ENCODE measurements around the gene KRT6A.

GRCh38 chr12:52444647-52445595 lies 48.1 kb downstream of the KRT6A start:
- TF ChIP-seq CTCF (conservative IDR thresholded peaks at IDR 0.05 in 1 of 2, IDR thresholded peaks at IDR 0.05 in 1 of 2; ENCODE audit: low read depth in 1 of 2, low read length in 2 of 2) (no peak), EZH2 (IDR thresholded peaks at IDR 0.05; ENCODE audit: low read length, missing control alignments) (no peak)
